ENCODE results near the gene CD300LB. TPM values are rescaled to one million over a fixed set of nuclear protein-coding genes. Genes with fewer than 3 reads are reported as not detected.

The CD300LB gene
- total RNA-seq, 1 experiment from 2014 or later: not detected

DNA sequence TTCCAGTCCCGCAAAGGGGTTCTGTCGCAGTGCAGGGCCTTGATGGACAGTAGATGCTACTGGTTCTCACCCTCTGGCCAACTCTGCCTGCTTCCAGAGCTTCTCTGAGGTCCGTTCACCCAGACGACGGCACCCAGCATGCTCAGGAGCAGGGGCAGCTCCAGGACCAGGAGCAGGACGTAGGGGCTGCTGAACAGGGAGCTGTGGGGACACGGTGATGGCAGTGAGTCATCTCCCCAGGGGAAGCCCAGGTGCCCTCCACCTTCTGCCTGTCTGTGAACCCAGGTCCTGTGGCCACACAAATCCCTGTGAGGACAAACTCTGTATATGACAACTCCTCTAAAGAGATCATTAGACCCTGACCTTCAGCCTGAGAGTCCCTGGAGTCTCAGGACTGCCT lies 18.1 kb upstream of the CD300LB start:
- no peak for DNase-seq (ENCODE audit: low read depth)

DNA sequence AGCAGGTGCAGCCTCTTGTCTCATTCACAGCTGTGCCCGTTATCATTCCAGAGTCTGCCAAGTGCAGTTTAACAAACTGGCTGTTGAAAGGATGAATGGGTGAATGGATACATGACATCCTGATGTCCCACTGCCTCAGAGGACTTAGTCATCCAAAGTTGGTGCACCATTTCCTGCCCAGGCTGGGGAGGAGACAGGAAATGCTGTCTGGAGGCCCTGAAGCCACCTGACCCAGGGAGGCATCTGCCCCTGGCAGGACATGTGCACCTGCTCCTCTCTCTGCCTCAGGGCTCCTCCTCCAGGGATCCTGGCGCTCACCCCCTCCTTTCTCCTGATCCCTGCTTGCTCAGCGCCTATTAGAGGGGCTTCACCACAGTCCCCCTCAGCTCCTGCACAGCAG lies 16.5 kb upstream of the CD300LB start:
- peak; percentile 42 for DNase-seq (ENCODE audit: low read depth)

DNA sequence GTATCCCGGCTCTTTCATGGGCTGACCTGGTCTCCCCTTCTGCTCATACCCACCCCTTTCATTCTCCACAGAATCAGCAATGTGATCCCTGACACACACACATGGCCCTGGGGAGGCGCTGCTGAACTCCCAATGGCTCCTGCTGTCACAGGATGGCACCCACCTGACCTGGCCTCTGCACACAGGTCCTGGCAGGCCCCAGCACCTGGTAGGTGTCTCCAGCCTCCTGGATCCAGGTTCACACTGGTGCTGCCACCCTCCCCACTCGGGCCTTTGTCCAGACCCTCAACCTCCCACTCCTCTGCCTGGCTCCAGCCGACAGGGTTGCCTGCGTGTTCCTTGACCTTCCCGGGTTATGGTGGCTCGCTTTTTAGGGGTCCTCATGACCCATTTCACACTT lies 16.0 kb upstream of the CD300LB start:
- DNase-seq (ENCODE audit: low read depth): no peak

GRCh38 chr17:74546586-74546985 lies 15.3 kb upstream of the CD300LB start:
- no peak for DNase-seq (ENCODE audit: low read depth)

- DNase-seq (ENCODE audit: low read depth): no peak
Measured at GRCh38 chr17:74545843-74546230, 14.6 kb upstream of the CD300LB start, which contains the start of gene CD300C. Gene CD300C (minus strand): TSS chr17:74546115. CDS start chr17:74545782, 333 bp downstream.

DNA sequence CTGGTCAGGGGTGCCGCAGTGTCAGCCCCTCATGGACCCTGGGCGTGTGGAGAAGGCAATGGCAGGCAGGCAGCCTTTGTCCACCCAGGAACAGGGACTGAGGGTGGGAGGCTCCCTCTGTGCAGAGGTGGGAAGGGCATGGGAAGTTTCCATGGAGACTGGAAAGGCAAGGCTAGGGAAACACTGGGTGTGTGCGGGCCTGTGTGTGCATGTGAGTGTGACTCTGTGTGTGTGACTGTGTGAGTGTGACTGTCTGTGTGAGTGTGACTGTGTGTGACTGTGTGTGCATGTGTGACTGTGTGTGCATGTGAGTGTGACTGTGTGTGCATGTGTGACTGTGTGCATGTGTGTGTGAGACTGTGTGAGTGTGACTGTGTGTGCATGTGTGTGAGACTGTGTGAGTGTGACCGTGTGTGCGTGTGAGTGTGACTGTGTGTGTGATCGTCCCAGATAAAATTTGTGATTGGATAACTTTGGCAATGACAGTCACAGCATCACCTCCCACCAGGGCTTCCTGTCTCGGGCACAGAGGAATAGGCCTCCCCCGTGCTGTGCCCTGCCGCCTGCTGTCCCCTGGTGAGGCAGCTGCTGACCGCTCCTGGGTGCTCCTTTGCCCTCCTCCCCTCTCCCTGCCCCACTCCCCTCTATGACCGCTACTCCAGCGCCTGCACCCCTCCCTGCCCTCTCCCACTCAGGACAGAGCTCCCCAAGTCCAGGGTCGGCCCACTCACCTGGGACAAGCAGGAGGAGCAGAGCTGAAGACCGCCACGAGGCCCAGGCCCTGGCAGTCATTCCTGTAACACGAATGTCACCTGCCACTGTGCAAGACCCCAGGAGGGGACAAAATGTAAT lies 13.9 kb upstream of the CD300LB start:
- no peak for DNase-seq (ENCODE audit: low read depth)

DNA sequence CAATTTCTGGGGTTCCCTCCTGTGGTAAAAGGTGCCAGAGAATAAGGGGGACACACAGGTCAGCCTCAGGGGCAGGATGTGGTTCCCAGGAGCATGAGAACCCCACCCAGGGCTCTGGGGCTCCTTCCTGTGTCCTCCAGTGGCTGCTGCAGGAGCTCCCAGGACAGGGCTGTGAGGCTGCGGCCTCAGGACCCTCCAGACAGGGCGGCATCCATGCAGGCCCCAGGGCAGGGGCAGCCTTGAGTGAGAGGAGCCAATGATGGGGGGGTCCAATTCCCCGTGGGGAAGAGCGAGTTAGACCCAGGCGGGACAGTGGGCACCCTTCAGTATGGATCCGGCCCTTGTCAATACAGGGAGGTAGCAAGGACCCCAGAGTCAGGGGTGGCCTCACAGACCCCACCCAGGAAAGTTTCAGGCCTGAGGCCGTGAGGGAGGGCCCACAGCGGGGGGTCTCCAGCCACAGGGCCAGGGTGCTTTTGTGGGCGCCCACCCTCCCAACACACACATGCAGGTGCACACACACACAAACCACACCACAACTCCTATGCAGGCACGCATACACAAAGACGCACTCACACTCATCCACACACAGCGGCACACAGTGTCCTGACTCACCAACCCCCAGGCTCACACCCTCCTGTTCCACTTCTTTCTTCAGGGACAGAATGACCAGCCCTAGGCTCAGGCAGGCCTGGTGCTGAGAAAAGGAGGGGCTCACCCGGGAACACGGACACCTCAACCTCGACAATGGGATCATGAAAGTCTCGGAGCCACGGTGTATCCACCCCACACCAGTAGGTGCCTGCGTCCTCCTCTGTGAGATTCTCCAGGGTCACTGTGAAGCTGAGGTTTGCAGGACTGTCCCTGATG lies 12.9 kb upstream of the CD300LB start:
- no peak for DNase-seq (ENCODE audit: low read depth)

DNA sequence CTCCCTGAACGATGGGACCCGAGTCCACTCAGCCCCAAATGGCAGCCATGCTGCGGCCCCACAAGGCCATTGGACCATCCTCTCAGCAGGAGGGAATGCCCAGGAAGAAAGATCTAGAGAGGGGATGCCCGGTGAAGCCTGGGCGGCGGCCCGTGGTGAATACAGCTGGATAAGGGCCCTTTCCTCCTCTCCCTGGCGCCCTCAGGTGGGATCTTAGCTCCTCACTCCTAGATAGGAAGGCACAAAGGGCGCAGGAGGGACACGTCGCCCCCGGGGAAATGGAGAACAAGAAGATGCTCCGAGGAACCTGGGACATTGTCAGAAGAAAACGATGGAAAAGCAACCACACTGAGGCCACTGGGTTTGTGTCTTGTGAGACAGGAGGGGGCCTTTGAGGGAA lies 12.1 kb upstream of the CD300LB start:
- DNase-seq (ENCODE audit: low read depth): no peak

GRCh38 chr17:74542727-74543383 lies 11.6 kb upstream of the CD300LB start:
- no peak for DNase-seq (ENCODE audit: low read depth)

GRCh38 chr17:74542166-74542565 lies 10.9 kb upstream of the CD300LB start:
- no peak for DNase-seq (ENCODE audit: low read depth)

DNA sequence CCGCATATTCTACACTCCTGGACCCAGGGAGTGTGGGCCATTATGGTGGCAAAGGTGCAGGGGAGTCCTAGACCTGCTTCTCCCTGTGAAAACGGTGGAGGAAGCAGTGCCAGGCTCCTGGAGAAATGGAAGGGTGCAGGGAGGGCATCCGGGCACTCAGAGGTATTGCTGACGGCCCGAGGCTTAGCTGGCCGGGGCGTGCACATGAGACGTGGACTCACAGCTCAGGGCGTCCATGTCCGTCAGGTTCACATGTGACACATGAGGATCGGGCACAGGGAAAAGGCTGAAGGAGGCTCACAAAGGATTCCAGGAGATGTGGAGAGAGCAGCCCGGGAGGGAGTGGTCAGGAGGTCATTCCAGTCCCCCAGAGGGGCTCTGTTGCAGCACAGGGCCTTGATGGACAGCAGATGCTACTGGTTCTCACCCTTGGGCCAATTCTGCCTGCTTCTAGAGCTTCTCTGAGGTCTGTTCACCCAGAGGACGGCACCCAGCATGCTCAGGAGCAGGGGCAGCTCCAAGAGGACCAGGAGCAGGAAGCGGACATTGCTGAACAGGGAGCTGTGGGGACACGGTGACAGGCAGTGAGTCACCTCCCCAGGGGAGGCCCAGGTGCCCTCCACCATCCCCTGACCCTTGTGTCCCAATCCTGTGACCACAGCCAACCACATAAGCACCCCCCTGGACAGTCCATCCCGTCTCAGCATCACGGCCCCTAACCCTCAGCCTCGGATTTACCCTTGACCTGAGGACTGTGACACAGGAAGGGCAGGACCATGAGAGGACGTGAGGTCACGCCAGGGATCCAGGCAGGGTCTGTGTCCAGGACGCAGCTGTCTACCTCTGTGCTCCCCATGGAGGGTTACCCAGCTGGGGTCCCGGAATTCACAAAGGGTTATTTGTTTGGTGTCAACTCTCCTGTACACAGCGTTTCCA lies 10.2 kb upstream of the CD300LB start:
- DNase-seq (ENCODE audit: low read depth): no peak

GRCh38 chr17:74539281-74539820 lies 8.1 kb upstream of the CD300LB start:
- DNase-seq (ENCODE audit: low read depth): no peak

DNA sequence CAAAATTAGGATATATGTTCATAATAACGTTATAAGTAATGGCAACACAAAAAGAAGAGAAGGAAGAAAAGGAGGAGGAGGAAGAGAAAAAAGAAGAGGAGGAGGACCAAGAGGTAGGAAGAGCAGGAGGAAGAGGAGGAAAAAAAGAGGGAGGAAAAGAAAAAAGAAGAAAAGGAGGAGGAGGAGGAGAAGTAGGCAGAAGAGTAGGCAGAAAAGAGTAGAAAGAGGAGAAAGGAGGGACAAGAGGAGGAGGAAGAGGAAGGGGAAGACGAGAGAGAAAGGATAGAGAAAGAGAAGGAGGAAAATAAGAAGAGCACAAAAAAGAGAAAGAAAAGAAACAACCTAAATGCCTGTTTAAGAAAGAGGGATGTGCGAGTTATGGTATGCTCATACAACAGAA lies 5.6 kb upstream of the CD300LB start:
- no peak for DNase-seq (ENCODE audit: low read depth)

DNA sequence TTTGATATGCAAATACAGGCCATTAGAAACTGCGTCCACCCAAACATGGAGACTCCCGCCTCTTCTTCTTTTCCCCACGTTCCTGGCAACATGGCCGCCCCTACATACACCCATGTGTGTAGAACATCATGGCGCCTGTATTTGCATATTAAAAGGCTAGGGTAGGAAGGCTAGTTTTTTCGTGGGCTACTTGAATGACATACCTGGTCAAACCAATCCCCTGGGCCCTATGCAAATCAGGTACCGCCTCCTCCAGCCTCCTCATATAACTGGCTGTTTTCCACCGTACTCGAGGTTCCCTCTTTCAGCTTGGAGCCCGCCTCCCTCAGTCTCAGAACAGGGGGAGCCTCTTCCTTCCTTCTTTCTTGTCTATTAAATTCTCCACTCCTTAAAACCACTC lies 840 bp upstream of the CD300LB start:
- DNase-seq (ENCODE audit: low read depth): peak; percentile 63

GRCh38 chr17:74530831-74531150 lies 484 bp downstream of the CD300LB start:
- DNase-seq (ENCODE audit: low read depth): no peak

- no peak for DNase-seq (ENCODE audit: low read depth)
Measured at GRCh38 chr17:74529243-74529642, 2.0 kb downstream of the CD300LB start.

DNA sequence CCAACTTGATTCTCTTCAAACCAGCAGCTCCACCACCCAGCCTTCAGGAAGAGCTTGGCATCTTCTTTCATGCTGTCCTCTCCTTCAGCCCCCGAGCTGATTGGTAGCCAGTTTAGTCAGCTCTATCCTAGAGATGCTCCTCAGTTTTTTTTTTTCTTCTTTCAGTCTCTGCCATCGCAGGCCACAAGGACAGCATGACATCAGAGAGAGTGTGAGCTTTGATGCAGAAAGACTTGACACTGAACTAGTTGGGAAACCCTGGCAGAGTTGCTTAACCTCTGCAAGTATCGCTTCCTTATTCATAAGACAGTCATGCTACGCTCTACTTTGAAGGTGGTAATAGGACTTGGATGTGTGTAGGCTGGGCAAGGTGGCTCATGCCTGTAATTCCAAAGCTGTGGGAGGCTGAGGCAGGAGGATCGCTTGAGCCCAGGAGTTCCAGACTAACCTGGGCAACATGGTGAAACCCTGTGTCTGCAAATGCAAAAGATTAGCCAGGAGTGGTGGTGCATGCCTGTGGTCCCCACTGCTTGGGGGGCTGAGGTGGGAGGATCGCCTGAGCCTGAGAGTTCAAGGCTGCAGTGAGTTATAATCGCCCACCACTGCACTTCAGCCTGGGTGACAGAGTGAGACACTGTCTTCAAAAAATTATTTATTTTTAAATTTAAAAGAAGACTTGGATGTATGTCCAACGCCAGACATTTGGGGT lies 2.6 kb downstream of the CD300LB start:
- DNase-seq (ENCODE audit: low read depth): no peak

DNA sequence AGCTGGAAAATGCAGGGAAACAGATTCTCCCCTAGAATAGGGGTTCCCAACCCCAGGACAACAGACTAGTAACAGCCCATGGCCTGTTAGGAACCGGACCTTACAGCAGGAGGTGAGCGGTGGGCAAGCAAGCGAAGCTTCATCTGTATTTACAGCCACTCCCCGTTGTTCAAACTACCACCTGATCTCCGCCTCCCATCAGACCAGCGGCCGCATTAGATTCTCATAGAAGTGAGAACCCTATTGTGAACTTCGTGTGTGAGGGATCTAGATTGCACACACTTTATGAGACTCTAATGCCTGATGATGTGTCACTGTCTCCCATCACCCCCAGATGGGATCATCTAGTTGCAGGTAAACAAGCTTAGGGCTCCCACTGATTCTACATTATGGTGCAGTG lies 3.5 kb downstream of the CD300LB start:
- no peak for DNase-seq (ENCODE audit: low read depth)

GRCh38 chr17:74527081-74527480 lies 4.2 kb downstream of the CD300LB start:
- no peak for DNase-seq (ENCODE audit: low read depth)

- no peak for DNase-seq (ENCODE audit: low read depth)
Measured at GRCh38 chr17:74526681-74527080, 4.6 kb downstream of the CD300LB start.

Data from RPMI7951 (cell line).